Aorta (tissue), 5 donors: ENCODE measurements around the gene PARD3. TPM values are rescaled to one million over a fixed set of nuclear protein-coding genes. Genes with fewer than 3 reads are reported as not detected.

Source experiments
- ATAC-seq: fragments of 200-7000 bp; cut with Tn5 transposase; one replicate; pipeline ENCODE4 v1.9.1; 2022; ENCODE audit warnings: moderate library complexity; ENCODE audit not compliant: low FRiP score
- DNase-seq, 2 donors: peaks; one replicate each; pipeline ENCODE4 v3.0.0-alpha.2; 2020
- H3K27ac ChIP-seq, 2 donors: one replicate each; pipeline ENCODE4 v1.5.1; 2013; ENCODE audit warnings: low read length in 2 of 2, mild to moderate bottlenecking in 2 of 2, moderate library complexity in 2 of 2, control low read depth in 1 of 2, inconsistent platforms in 1 of 2, low read depth in 1 of 2
- H3K27me3 ChIP-seq, 2 donors: one replicate each; pipeline ENCODE4 v1.6.1; 2013; ENCODE audit warnings: control low read depth in 1 of 2, low read length in 1 of 2, mild to moderate bottlenecking in 1 of 2, moderate library complexity in 1 of 2; ENCODE audit not compliant: insufficient read depth in 2 of 2, control insufficient read depth in 1 of 2
- H3K36me3 ChIP-seq, 2 donors: one replicate each; pipeline ENCODE4 v1.6.1; 2013; ENCODE audit warnings: control low read depth in 1 of 2, low read length in 1 of 2, mild to moderate bottlenecking in 1 of 2; ENCODE audit not compliant: insufficient read depth in 2 of 2, control insufficient read depth in 1 of 2
- H3K4me1 ChIP-seq, 2 donors: one replicate each; pipeline ENCODE4 v1.6.1; 2013; ENCODE audit warnings: low read length in 2 of 2, control low read depth in 1 of 2, mild to moderate bottlenecking in 1 of 2, moderate library complexity in 1 of 2; ENCODE audit not compliant: insufficient read depth in 2 of 2, control insufficient read depth in 1 of 2
- H3K4me3 ChIP-seq, 2 donors: one replicate each; pipeline ENCODE4 v1.5.1; 2013; ENCODE audit warnings: low read length in 2 of 2, control low read depth in 1 of 2, mild to moderate bottlenecking in 1 of 2
- H3K9me3 ChIP-seq: one replicate; pipeline ENCODE4 v1.6.1; 2013; ENCODE audit warnings: mild to moderate bottlenecking, low read length; ENCODE audit not compliant: control insufficient read depth
- WGBS, 2 donors: extraction: QIAGEN DNeasy Blood & Tissue Kit; methylation state at CpG; one replicate each; pipeline ENCODE4 v1.1.7; 2013; 5-methylcytosine and 5-hydroxymethylcytosine counted together
- intact Hi-C, 2 donors: fragments of 100-400 bp; cut with DNase I; formaldehyde crosslinking; loops; one replicate each; pipeline versions ENCODE4 v1.14.2 to v1.15.0; 2022
- long read RNA-seq, 2 donors: library from polyadenylated mRNA; unstranded; transcript quantifications; one replicate each; pipeline ENCODE4 v2.0.0, GENCODE V29; 2020 to 2021
- polyA plus RNA-seq, 2 donors: library from polyadenylated mRNA; stranded (reverse); fragments of 200-250 nt; gene quantifications; one replicate each; pipeline ENCODE4 v1.2.3, GENCODE V29; 2013
- total RNA-seq, 2 donors: library from RNA; stranded (reverse); fragmentation: NEBNext Ultra II Directional; extraction: Animal tissue kit (Norgen Biotek cat#: 25700); gene quantifications; one replicate each; pipeline ENCODE4 v1.2.1, GENCODE V29; 2021
- donor health status: healthy with polysubstance abuse.
- donor health status: Bipolar disorder and iron deficiency.
- donor health status: DM: no; HTN: no; CAD: no.
- donor health status: DM: no; HTN: no; CAD: no.
- donor health status: DM: yes; HTN: yes; CAD: no.

Gene PARD3
- total RNA-seq (10 to 100 TPM; 27.7 to 33.0 TPM), polyA plus RNA-seq (10 to 100 TPM in 1 of 2 donors, 1 to 10 TPM in 1; 6.4 to 29.7 TPM)
- long read RNA-seq, donor 1, partial matches to known transcripts: 12 of 42 reads
- long read RNA-seq, donor 1, other reads (novel, unspliced or antisense): 30 of 42 reads
- long read RNA-seq, donor 2, partial matches to known transcripts: 12 of 57 reads
- long read RNA-seq, donor 2, other reads (novel, unspliced or antisense): 44 of 57 reads

DNA sequence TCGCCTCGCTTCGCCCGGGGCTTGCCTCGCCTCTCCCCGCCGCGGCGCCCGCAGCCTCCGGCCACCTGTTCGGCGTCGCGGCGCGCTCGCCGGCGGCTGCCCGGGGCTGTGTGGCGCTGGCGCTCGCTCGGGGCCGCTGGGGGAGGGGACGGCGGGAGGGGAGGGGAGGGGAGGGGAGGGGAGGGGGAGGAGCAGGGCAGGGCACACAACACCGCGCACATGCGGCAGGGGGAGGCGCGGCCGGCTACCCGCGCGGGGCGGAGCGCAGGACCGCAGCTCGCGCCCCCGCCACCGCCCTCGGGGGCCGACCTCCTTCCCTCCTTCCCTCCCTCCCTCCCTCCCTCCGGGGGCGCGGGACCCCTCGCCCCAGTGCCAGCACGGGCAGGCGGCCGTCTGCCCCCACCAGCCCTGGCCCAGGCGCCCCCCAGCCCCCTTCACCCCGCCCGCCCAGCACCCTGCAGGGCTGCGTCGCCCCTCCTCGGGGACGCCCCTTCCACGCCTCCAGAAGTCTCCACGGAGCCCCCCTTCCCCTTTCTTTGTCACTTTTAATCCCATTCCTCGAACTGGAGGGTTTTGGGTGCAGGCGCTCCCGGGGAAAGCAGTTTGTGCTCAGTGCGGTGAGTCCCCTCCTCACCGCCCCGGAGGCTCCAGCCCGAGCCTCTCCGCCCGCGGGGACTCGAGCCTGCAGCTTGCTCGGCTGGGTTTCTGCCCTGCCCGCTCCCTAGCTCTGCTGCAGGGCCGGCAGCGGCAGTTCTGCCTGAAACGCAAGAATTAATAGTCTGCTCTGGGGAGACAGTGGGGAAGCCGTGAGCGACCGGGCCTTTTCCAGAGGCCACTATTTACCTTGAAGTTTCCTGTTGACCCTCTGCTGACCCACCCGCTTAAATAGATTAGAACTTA, at the start of gene PARD3:
PARD3 (minus strand) TSS at position 112 of the 900 bp plus-strand sequence. CDS start 301 bp downstream, outside the sequence.
- ATAC-seq (peak; percentile 78), DNase-seq (peak; percentile 56 to 86)
- Histone ChIP-seq H3K27me3 (no peaks in the 10 kb centered on the region), H3K9me3 (no peaks in the 10 kb centered on the region), H3K27ac (peak within 1 kb of the TSS in 1 of 2 donors; percentile 9), H3K36me3 (no peaks in the 10 kb centered on the region), H3K4me3 (peak within 1 kb of the TSS; percentile 83 to 86), H3K4me1 (no peaks in the 10 kb centered on the region)
- intact Hi-C loops: loop anchor here (5.0 to 10.0 kb wide), 3 partner anchors 111 to 153 kb away; no protein-coding TSS in a partner anchor
- 0 to 1% methylated on average over 28 to 79 of the region's 82 CpGs for WGBS, 2 donors

DNA sequence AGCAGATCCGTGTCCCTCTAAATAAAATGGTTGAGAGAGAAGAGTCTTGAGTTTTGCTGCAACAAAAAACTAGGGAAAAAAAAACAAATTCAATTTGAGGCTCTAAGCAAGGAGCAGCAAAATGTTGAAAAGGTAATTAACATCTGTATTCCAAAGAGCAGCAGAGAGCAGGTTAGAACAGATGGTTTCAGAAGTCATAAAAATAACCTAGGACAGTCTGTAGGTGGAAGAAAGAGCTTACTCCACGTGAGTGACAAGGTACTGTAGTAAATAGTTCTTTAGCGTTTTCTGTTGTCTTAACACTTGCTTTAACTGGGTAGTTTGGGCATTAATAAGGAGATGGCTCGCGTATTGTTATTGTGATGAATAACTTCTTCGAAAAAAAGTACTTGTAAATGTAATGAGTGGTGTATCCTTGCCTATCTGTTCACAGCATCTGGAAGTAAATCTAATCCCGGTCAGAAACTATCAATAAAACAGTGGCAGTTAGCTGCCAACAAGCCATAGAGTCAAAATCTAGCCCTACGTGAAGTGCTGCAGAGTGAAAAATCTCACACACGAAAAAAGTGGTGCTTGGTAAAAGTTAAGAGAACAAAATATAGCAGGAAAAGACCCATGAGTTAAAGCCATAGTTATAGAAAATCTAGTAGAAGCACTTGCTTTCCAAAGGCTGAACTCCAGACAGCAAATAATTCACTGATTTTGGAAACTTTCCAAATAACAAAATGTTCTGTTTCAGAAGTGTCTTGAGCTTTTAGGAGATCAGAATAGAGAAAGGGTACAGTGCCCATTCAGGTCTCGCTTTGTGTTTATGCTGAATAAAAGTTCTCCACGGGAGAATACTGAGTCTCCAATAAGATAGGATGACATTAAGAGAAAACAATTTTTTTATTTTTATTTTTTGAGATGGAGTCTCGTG, 49.3 kb upstream of the PARD3 start:
- 25 to 27% methylated on average over 12 of the region's 12 CpGs for WGBS, 2 donors
- no peak for ATAC-seq
- H3K9me3 ChIP-seq: no peaks in the 10 kb centered on the region
- peaks cover 0 to 6% of the 10 kb centered on the region in 2 donors for H3K4me1 ChIP-seq
- intact Hi-C loops: no loop called here
- no peaks in the 10 kb centered on the region for H3K36me3 ChIP-seq
- H3K4me3 ChIP-seq: no peak overlapping the region
- H3K27ac ChIP-seq: no peak overlapping the region
- H3K27me3 ChIP-seq: no peaks in the 10 kb centered on the region
- no peak for DNase-seq

GRCh38 chr10:34862892-34863291, 47.8 kb upstream of the PARD3 start:
- WGBS, 2 donors: 85 to 94% methylated on average over 3 of the region's 3 CpGs

GRCh38 chr10:34861293-34862021, 46.4 kb upstream of the PARD3 start:
- DNase-seq: no peak
- ATAC-seq: no peak
- Histone ChIP-seq H3K4me3 (no peak overlapping the region), H3K36me3 (no peaks in the 10 kb centered on the region), H3K9me3 (no peaks in the 10 kb centered on the region), H3K27me3 (no peaks in the 10 kb centered on the region), H3K27ac (no peak overlapping the region), H3K4me1 (peaks cover 0 to 6% of the 10 kb centered on the region in 2 donors)
- intact Hi-C loops: no loop called here
- WGBS, 2 donors: 39 to 64% methylated on average over 8 of the region's 8 CpGs

More at GRCh38 chr10:34862892-34863291, 47.8 kb upstream of the PARD3 start:
- H3K36me3 ChIP-seq: no peaks in the 10 kb centered on the region
- no peak for ATAC-seq
- intact Hi-C loops: no loop called here
- H3K4me1 ChIP-seq: peaks cover 0 to 6% of the 10 kb centered on the region in 2 donors
- DNase-seq: no peak
- no peak overlapping the region for H3K4me3 ChIP-seq
- no peak overlapping the region for H3K27ac ChIP-seq
- no peaks in the 10 kb centered on the region for H3K27me3 ChIP-seq
- H3K9me3 ChIP-seq: no peaks in the 10 kb centered on the region

GRCh38 chr10:34859170-34859569, 44.1 kb upstream of the PARD3 start:
- Histone ChIP-seq H3K4me3 (no peak overlapping the region), H3K9me3 (no peaks in the 10 kb centered on the region), H3K4me1 (peaks cover 0 to 2% of the 10 kb centered on the region in 2 donors), H3K27ac (no peak overlapping the region), H3K27me3 (no peaks in the 10 kb centered on the region), H3K36me3 (no peaks in the 10 kb centered on the region)
- intact Hi-C loops: no loop called here
- no peak for ATAC-seq
- DNase-seq: no peak

- Histone ChIP-seq H3K36me3 (no peaks in the 10 kb centered on the region), H3K27me3 (no peaks in the 10 kb centered on the region), H3K4me3 (no peak overlapping the region), H3K9me3 (no peaks in the 10 kb centered on the region), H3K4me1 (no peaks in the 10 kb centered on the region), H3K27ac (no peak overlapping the region)
- no peak for ATAC-seq
- intact Hi-C loops: no loop called here
- 82 to 84% methylated on average over 8 of the region's 8 CpGs for WGBS, 2 donors
- no peak for DNase-seq
Measured at GRCh38 chr10:34858003-34858402, 42.9 kb upstream of the PARD3 start.

GRCh38 chr10:34854147-34854601, 39.1 kb upstream of the PARD3 start:
- DNase-seq (no peak), ATAC-seq (no peak)
- intact Hi-C loops: no loop called here
- H3K36me3 ChIP-seq: no peaks in the 10 kb centered on the region
- H3K9me3 ChIP-seq: no peaks in the 10 kb centered on the region
- no peaks in the 10 kb centered on the region for H3K4me1 ChIP-seq
- no peak overlapping the region for H3K4me3 ChIP-seq
- no peak overlapping the region for H3K27ac ChIP-seq
- 8 to 13% methylated on average over 6 of the region's 6 CpGs for WGBS, 2 donors
- no peaks in the 10 kb centered on the region for H3K27me3 ChIP-seq

GRCh38 chr10:34853357-34853756, 38.3 kb upstream of the PARD3 start:
- Histone ChIP-seq H3K4me1 (no peaks in the 10 kb centered on the region), H3K27me3 (no peaks in the 10 kb centered on the region), H3K36me3 (no peaks in the 10 kb centered on the region), H3K9me3 (no peaks in the 10 kb centered on the region), H3K4me3 (no peak overlapping the region), H3K27ac (no peak overlapping the region)
- DNase-seq: no peak
- 60 to 79% methylated on average over 4 of the region's 4 CpGs for WGBS, 2 donors
- intact Hi-C loops: no loop called here
- ATAC-seq: no peak
